HEK293 (cell line): ENCODE results near the gene TRNAU1AP.
A peak's percentile ranks its signal among the peaks of the same experiment; 100 is the strongest.

ENCODE experiments used
- CTCF ChIA-PET: fragments of 350-600 bp; formaldehyde crosslinking; extraction: SDS; loops from one replicate; lab custom pipeline; 2021; ENCODE audit warnings: antibody characterized with exemption; lab: Yijun Ruan, JAX
- POLR2A ChIA-PET: fragments of 300-600 bp; formaldehyde crosslinking; extraction: SDS; loops from one replicate; lab custom pipeline; 2020; ENCODE audit warnings: antibody characterized with exemption, inconsistent platforms; lab: Yijun Ruan, JAX
- H3K27ac ChIP-seq: fragments of 200-500 bp; sonication (Bioruptor generic); 2 replicates; pipeline ENCODE4 v1.5.1; 2014; ENCODE audit warnings: low read depth, low read length, control low read depth, inconsistent platforms; ENCODE audit errors: extremely low read depth
- H3K36me3 ChIP-seq, 2 experiments: fragments of 200-500 bp in 1 of 2; sonication (Bioruptor generic) in 1 of 2; 1 replicate in 1 of 2; 2 replicates in 1 of 2; pipeline ENCODE4 v1.5.1; 2014 to 2017; ENCODE audit warnings: inconsistent platforms in 2 of 2, low read length in 2 of 2; ENCODE audit not compliant: control insufficient read depth in 2 of 2, insufficient read depth in 1 of 2
- H3K4me1 ChIP-seq: fragments of 200-500 bp; sonication (Bioruptor generic); 2 replicates; pipeline ENCODE4 v1.5.1; 2014; ENCODE audit warnings: mild to moderate bottlenecking, low read length, inconsistent platforms; ENCODE audit not compliant: control insufficient read depth, insufficient read depth
- H3K4me3 ChIP-seq: 2 replicates; pipeline ENCODE4 v1.5.1; 2011; ENCODE audit warnings: low read depth, mild to moderate bottlenecking, control low read depth, low read length, moderate library complexity
- H3K9me3 ChIP-seq: fragments of 200-500 bp; sonication (Bioruptor generic); 2 replicates; pipeline ENCODE4 v1.5.1; 2014; ENCODE audit warnings: low read depth, low read length, inconsistent platforms; ENCODE audit not compliant: control insufficient read depth, insufficient read depth
- BCL11B ChIP-seq: fragments of 450-650 bp; formaldehyde crosslinking; IDR thresholded peaks from 2 replicates; pipeline ENCODE4 v1.5.1; 2016; ENCODE audit warnings: low read depth, missing biosample characterization, missing genetic modification characterization
- GLI4 ChIP-seq: fragments of 450-650 bp; formaldehyde crosslinking; IDR thresholded peaks from 2 replicates; pipeline ENCODE4 v1.5.1; 2016; ENCODE audit warnings: missing biosample characterization, missing genetic modification characterization
- GLIS1 ChIP-seq: fragments of 450-650 bp; formaldehyde crosslinking; IDR thresholded peaks from 2 replicates; pipeline ENCODE4 v1.5.1; 2016; ENCODE audit warnings: missing biosample characterization, missing genetic modification characterization
- IKZF3 ChIP-seq: fragments of 450-650 bp; IDR thresholded peaks from 2 replicates; pipeline ENCODE4 v1.5.0; 2018; ENCODE audit warnings: missing biosample characterization, mild to moderate bottlenecking, missing genetic modification characterization, moderate library complexity
- KLF10 ChIP-seq: fragments of 450-650 bp; IDR thresholded peaks from 2 replicates; pipeline ENCODE4 v1.5.1; 2018; ENCODE audit warnings: missing biosample characterization, mild to moderate bottlenecking, missing genetic modification characterization
- KLF7 ChIP-seq: fragments of 450-650 bp; formaldehyde crosslinking; IDR thresholded peaks from 2 replicates; pipeline ENCODE4 v1.5.1; 2016; ENCODE audit warnings: missing biosample characterization, missing genetic modification characterization, borderline replicate concordance
- MYNN ChIP-seq: fragments of 450-650 bp; formaldehyde crosslinking; IDR thresholded peaks from 2 replicates; pipeline ENCODE4 v1.5.1; 2016; ENCODE audit warnings: missing biosample characterization, missing genetic modification characterization, borderline replicate concordance
- MZF1 ChIP-seq: fragments of 450-650 bp; formaldehyde crosslinking; IDR thresholded peaks from 2 replicates; pipeline ENCODE4 v1.5.1; 2017; ENCODE audit warnings: missing biosample characterization, missing genetic modification characterization, borderline replicate concordance
- SP7 ChIP-seq: fragments of 450-650 bp; formaldehyde crosslinking; IDR thresholded peaks from 2 replicates; pipeline ENCODE4 v1.5.1; 2016; ENCODE audit warnings: missing biosample characterization, missing genetic modification characterization
- ZBTB20 ChIP-seq: fragments of 450-650 bp; formaldehyde crosslinking; IDR thresholded peaks from 2 replicates; pipeline ENCODE4 v1.5.1; 2016; ENCODE audit warnings: missing biosample characterization, missing genetic modification characterization
- ZEB2 ChIP-seq: fragments of 450-650 bp; formaldehyde crosslinking; IDR thresholded peaks from 2 replicates; pipeline ENCODE4 v1.5.1; 2016; ENCODE audit warnings: missing biosample characterization, missing genetic modification characterization
- ZFP69B ChIP-seq: fragments of 450-650 bp; formaldehyde crosslinking; IDR thresholded peaks from 2 replicates; pipeline ENCODE4 v1.5.1; 2016; ENCODE audit warnings: missing biosample characterization, missing genetic modification characterization
- ZNF138 ChIP-seq: fragments of 450-650 bp; formaldehyde crosslinking; IDR thresholded peaks from 2 replicates; pipeline ENCODE4 v1.5.1; 2016; ENCODE audit warnings: missing biosample characterization, missing genetic modification characterization, borderline replicate concordance
- ZNF169 ChIP-seq: fragments of 450-650 bp; formaldehyde crosslinking; IDR thresholded peaks from 2 replicates; pipeline ENCODE4 v1.5.1; 2016; ENCODE audit warnings: missing biosample characterization, missing genetic modification characterization
- ZNF2 ChIP-seq: fragments of 450-650 bp; formaldehyde crosslinking; IDR thresholded peaks from 2 replicates; pipeline ENCODE4 v1.5.1; 2016; ENCODE audit warnings: missing biosample characterization, missing genetic modification characterization
- ZNF37A ChIP-seq: fragments of 450-650 bp; IDR thresholded peaks from 2 replicates; pipeline ENCODE4 v1.5.1; 2018; ENCODE audit warnings: missing biosample characterization, missing genetic modification characterization
- ZNF488 ChIP-seq: fragments of 450-650 bp; formaldehyde crosslinking; IDR thresholded peaks from 2 replicates; pipeline ENCODE4 v1.5.1; 2016; ENCODE audit warnings: missing biosample characterization, missing genetic modification characterization
- ZNF600 ChIP-seq: fragments of 450-650 bp; formaldehyde crosslinking; IDR thresholded peaks from 2 replicates; pipeline ENCODE4 v1.5.1; 2016; ENCODE audit warnings: missing biosample characterization, missing genetic modification characterization
- ZNF624 ChIP-seq: fragments of 450-650 bp; formaldehyde crosslinking; IDR thresholded peaks from 2 replicates; pipeline ENCODE4 v1.5.1; 2017; ENCODE audit warnings: missing biosample characterization, missing genetic modification characterization
- ZNF660 ChIP-seq: fragments of 450-650 bp; IDR thresholded peaks from 2 replicates; pipeline ENCODE4 v1.5.1; 2018; ENCODE audit warnings: missing biosample characterization, mild to moderate bottlenecking, missing genetic modification characterization
- ZNF664 ChIP-seq: fragments of 450-650 bp; formaldehyde crosslinking; IDR thresholded peaks from 2 replicates; pipeline ENCODE4 v1.5.1; 2016; ENCODE audit warnings: missing biosample characterization, missing genetic modification characterization
- ZNF692 ChIP-seq: fragments of 450-650 bp; formaldehyde crosslinking; IDR thresholded peaks from 2 replicates; pipeline ENCODE4 v1.5.1; 2016; ENCODE audit warnings: missing biosample characterization, missing genetic modification characterization
- ZNF76 ChIP-seq: fragments of 450-650 bp; formaldehyde crosslinking; IDR thresholded peaks from 2 replicates; pipeline ENCODE4; 2016; ENCODE audit warnings: low read depth, missing biosample characterization, missing genetic modification characterization, borderline replicate concordance
- TF ChIP-seq, protein P1 (sequence below): fragments of 450-650 bp; IDR thresholded peaks from 2 replicates; pipeline ENCODE4 v1.5.1; 2018; ENCODE audit warnings: missing biosample characterization, missing genetic modification characterization
- TF ChIP-seq, protein P2 (sequence below): fragments of 450-650 bp; formaldehyde crosslinking; IDR thresholded peaks from 2 replicates; pipeline ENCODE4 v1.5.1; 2016; ENCODE audit warnings: missing biosample characterization, missing genetic modification characterization

Gene TRNAU1AP

GRCh38 chr1:28509705-28510272 lies 43.1 kb upstream of the TRNAU1AP start:
- ChIA-PET CTCF (no interaction called here), POLR2A (interaction anchor here (0.6 to 2.1 kb wide), 8 partner anchors 10 to 261 kb away, joined by 3 to 16 read pairs (median 4); partner anchors contain the start of gene MED18)
- H3K4me3 ChIP-seq, result no peak overlapping the region
- TF ChIP-seq ZNF76 (tag by site-specific recombination) (no peak), ZNF138 (tag by site-specific recombination) (no peak), GLIS1 (tag by site-specific recombination) (no peak), MYNN (tag by site-specific recombination) (no peak), ZNF660 (tag by site-specific recombination) (0 out of 2 replicates have a peak, but pooled peaks have one; percentile 20), ZNF169 (no peak), BCL11B (tag by site-specific recombination) (no peak), MZF1 (tag by site-specific recombination) (peak; percentile 51; the same call in 1 of the 2 replicates), KLF10 (tag by site-specific recombination) (no peak)
- TF ChIP-seq, protein P1, sequence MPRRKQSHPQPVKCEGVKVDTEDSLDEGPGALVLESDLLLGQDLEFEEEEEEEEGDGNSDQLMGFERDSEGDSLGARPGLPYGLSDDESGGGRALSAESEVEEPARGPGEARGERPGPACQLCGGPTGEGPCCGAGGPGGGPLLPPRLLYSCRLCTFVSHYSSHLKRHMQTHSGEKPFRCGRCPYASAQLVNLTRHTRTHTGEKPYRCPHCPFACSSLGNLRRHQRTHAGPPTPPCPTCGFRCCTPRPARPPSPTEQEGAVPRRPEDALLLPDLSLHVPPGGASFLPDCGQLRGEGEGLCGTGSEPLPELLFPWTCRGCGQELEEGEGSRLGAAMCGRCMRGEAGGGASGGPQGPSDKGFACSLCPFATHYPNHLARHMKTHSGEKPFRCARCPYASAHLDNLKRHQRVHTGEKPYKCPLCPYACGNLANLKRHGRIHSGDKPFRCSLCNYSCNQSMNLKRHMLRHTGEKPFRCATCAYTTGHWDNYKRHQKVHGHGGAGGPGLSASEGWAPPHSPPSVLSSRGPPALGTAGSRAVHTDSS (tag by site-specific recombination), result 0 out of 2 replicates have a peak, but pooled peaks have one; percentile 20
- H3K36me3 ChIP-seq, result peaks cover 15 to 79% of the 10 kb centered on the region in 2 experiments; a peak in 2 of 3 replicates
- H3K4me1 ChIP-seq, result no peaks in the 10 kb centered on the region; the same call in 1 of the 2 replicates
- H3K27ac ChIP-seq, result peak overlapping the region; percentile 4; the same call in 1 of the 2 replicates
- H3K9me3 ChIP-seq, result no peaks in the 10 kb centered on the region

DNA sequence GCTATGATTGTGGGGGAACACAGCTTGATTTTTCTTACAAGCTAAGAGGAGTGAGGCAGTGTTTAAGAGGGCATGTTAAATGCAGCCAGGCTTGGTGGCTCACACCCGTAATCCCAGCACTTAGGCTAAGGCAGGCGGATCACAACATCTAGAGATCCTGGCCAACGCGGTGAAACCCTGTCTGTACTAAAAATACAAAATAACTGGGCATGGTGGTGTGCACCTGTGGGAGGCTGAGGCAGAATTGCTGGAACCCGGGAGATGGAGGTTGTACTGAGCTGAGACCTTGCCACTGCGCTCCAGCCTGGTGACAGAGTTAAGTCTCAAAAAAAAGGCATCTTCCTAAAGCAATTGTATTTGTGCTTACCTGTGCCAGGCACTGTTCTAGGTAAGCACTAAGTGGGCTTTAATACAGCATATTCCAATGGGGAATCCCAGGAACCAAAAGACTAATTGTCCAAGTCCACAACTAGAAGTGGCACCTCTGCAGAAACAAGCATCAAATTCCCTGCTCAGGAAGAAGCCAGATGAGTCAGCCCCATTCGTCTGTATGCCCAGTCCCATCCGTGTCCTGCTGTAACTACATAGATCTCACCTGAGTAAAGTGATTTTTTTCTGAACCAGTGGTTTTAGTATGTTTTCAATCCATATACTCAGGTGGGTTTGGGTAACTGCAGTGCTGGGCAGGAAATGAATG lies 42.5 kb upstream of the TRNAU1AP start:
- no peaks in the 10 kb centered on the region; the same call in 1 of the 2 replicates for H3K4me1 ChIP-seq
- POLR2A ChIA-PET, result interaction anchor here (1.0 to 2.1 kb wide), 8 partner anchors 10 to 262 kb away, joined by 3 to 16 read pairs (median 6); no protein-coding TSS in a partner anchor
- CTCF ChIA-PET, result interaction anchor here (0.6 kb wide), 1 partner anchor 100 kb away, joined by 3 read pairs; no protein-coding TSS in a partner anchor

GRCh38 chr1:28510970-28511440 lies 41.9 kb upstream of the TRNAU1AP start:
- ChIA-PET POLR2A (interaction anchor here (0.6 to 3.4 kb wide), 8 partner anchors 70 to 327 kb away, joined by 3 to 32 read pairs (median 4); no protein-coding TSS in a partner anchor), CTCF (interaction anchor here (0.6 to 0.7 kb wide), 4 partner anchors 101 to 292 kb away, joined by 3 to 4 read pairs (median 4); no protein-coding TSS in a partner anchor)
- no peak overlapping the region for H3K27ac ChIP-seq
- H3K4me3 ChIP-seq, result no peak overlapping the region
- no peaks in the 10 kb centered on the region for H3K9me3 ChIP-seq
- peaks cover 15 to 82% of the 10 kb centered on the region in 2 experiments; a peak in 2 of 3 replicates for H3K36me3 ChIP-seq
- H3K4me1 ChIP-seq, result no peaks in the 10 kb centered on the region; the same call in 1 of the 2 replicates
- TF ChIP-seq ZNF692 (tag by site-specific recombination) (no peak), ZNF664 (tag by site-specific recombination) (no peak), ZNF624 (no peak), KLF7 (tag by site-specific recombination) (no peak), GLI4 (tag by site-specific recombination) (no peak), ZFP69B (tag by site-specific recombination) (no peak), ZNF76 (tag by site-specific recombination) (no peak), ZNF169 (no peak), ZNF37A (tag by site-specific recombination) (no peak)
- TF ChIP-seq, protein P2, sequence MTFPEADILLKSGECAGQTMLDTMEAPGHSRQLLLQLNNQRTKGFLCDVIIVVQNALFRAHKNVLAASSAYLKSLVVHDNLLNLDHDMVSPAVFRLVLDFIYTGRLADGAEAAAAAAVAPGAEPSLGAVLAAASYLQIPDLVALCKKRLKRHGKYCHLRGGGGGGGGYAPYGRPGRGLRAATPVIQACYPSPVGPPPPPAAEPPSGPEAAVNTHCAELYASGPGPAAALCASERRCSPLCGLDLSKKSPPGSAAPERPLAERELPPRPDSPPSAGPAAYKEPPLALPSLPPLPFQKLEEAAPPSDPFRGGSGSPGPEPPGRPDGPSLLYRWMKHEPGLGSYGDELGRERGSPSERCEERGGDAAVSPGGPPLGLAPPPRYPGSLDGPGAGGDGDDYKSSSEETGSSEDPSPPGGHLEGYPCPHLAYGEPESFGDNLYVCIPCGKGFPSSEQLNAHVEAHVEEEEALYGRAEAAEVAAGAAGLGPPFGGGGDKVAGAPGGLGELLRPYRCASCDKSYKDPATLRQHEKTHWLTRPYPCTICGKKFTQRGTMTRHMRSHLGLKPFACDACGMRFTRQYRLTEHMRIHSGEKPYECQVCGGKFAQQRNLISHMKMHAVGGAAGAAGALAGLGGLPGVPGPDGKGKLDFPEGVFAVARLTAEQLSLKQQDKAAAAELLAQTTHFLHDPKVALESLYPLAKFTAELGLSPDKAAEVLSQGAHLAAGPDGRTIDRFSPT (tag by site-specific recombination), result no peak

More for the DNA sequence above, 42.5 kb upstream of the TRNAU1AP start:
- no peak overlapping the region for H3K27ac ChIP-seq
- peaks cover 15 to 82% of the 10 kb centered on the region in 2 experiments; a peak in 2 of 3 replicates for H3K36me3 ChIP-seq
- 0 out of 2 replicates have a peak, but pooled peaks have one; percentile 11 for TF ChIP-seq KLF10 (tag by site-specific recombination)
- TF ChIP-seq ZNF600 (tag by site-specific recombination), result peak; percentile 63
- 0 out of 2 replicates have a peak, but pooled peaks have one; percentile 19 for TF ChIP-seq ZBTB20 (tag by site-specific recombination)
- TF ChIP-seq SP7 (tag by site-specific recombination), result 0 out of 2 replicates have a peak, but pooled peaks have one; percentile 13
- peak; percentile 38; the same call in 1 of the 2 replicates for TF ChIP-seq IKZF3 (tag by site-specific recombination)
- TF ChIP-seq ZNF2, result no peak
- no peak for TF ChIP-seq ZNF488
- TF ChIP-seq ZEB2, result peak; percentile 27; the same call in 1 of the 2 replicates
- no peaks in the 10 kb centered on the region for H3K9me3 ChIP-seq
- H3K4me3 ChIP-seq, result no peak overlapping the region
